ENCODE results near the gene DIDO1. TPM values are rescaled to one million over a fixed set of nuclear protein-coding genes. Genes with fewer than 3 reads are reported as not detected.

Gene DIDO1
- total and polyA plus RNA-seq, 2 of the 4 experiments (the other 2 are of a cell fraction) = 21.8 to 28.1 TPM

DNA sequence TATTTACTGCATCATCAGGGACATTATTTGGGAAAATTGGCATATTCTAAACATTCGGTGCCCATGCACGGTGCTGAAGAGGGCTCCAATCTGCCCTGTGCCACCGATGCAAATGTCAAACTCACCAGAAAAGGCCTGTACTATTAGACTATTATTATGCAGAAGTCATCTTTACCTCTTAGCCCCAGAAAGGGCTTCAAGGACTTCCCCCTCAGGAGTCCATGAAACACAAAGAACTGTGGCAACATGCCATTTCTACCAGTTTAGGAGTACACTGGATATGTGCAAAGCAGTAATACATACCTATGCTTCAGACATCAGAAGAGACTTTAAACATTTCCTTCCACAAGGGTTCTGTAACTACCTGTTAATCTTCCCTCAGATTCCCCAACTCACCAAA is 8.6 kb downstream of the DIDO1 start:
- ATAC-seq (ENCODE audit: low read depth) (no peak), DNase-seq (no peak)
- no peak overlapping the region for H3K56ac ChIP-seq (ENCODE audit: extremely low read depth, insufficient read depth, low read length)
- H3K79me1 ChIP-seq (ENCODE audit: low read depth in 1 of 2, low read length in 2 of 2) = peaks cover 0 to 81% of the 10 kb centered on the region in 2 experiments; a peak in 2 of 4 replicates
- intact Hi-C loops (cut with micrococcal nuclease) = loop anchor here (5.0 kb wide), 1 partner anchor 55 kb away; the partner anchor contains the start of gene TCFL5
- no peak overlapping the region for H4K8ac ChIP-seq (ENCODE audit: low read depth in 2 of 2, low read length in 2 of 2)
- H4K5ac ChIP-seq (ENCODE audit: low read depth, low read length) = no peak overlapping the region
- ChIA-PET POLR2A (ENCODE audit: unreplicated experiment) (no interaction called here), CTCF (interaction anchor here (4.3 kb wide), 1 partner anchor 10 kb away, joined by 12 read pairs; no protein-coding TSS in a partner anchor)
- no peak overlapping the region for H2AK5ac ChIP-seq (ENCODE audit: low read depth, low read length)
- no peak overlapping the region for H2BK20ac ChIP-seq (ENCODE audit: low read depth, low read length)
- dilution Hi-C loops (cut with HindIII; ENCODE audit: low sequenced_read_pairs, unreplicated experiment) = no loop called here
- H2BK5ac ChIP-seq (ENCODE audit: low read depth, low read length, poor library complexity, severe bottlenecking) = no peak overlapping the region
- no peak overlapping the region for H3K9ac ChIP-seq (ENCODE audit: low read depth, low read length)
- peaks cover 20% of the 10 kb centered on the region; the same call in 1 of the 2 replicates for H3K4me1 ChIP-seq (ENCODE audit: control insufficient read depth, insufficient read depth, low read length)
- H3K27me3 ChIP-seq (ENCODE audit: control insufficient read depth, insufficient read depth, low read length) = no peaks in the 10 kb centered on the region
- H4K91ac ChIP-seq (ENCODE audit: insufficient read depth, low read depth, low read length) = no peak overlapping the region
- TF ChIP-seq MXI1 (IDR thresholded peaks at IDR 0.05; ENCODE audit: borderline replicate concordance, low read depth, low read length) = no peak
- no peak for TF ChIP-seq SMC3 (IDR thresholded peaks at IDR 0.05; ENCODE audit: low read depth, low read length)
- TF ChIP-seq CEBPB (IDR thresholded peaks at IDR 0.05; ENCODE audit: low read depth, low read length) = no peak
- no peak for TF ChIP-seq MAZ (IDR thresholded peaks at IDR 0.05; ENCODE audit: borderline replicate concordance, low read depth, low read length)
- no peak for TF ChIP-seq BHLHE40 (IDR thresholded peaks at IDR 0.05; ENCODE audit: low read depth, low read length)
- TF ChIP-seq, protein P1, sequence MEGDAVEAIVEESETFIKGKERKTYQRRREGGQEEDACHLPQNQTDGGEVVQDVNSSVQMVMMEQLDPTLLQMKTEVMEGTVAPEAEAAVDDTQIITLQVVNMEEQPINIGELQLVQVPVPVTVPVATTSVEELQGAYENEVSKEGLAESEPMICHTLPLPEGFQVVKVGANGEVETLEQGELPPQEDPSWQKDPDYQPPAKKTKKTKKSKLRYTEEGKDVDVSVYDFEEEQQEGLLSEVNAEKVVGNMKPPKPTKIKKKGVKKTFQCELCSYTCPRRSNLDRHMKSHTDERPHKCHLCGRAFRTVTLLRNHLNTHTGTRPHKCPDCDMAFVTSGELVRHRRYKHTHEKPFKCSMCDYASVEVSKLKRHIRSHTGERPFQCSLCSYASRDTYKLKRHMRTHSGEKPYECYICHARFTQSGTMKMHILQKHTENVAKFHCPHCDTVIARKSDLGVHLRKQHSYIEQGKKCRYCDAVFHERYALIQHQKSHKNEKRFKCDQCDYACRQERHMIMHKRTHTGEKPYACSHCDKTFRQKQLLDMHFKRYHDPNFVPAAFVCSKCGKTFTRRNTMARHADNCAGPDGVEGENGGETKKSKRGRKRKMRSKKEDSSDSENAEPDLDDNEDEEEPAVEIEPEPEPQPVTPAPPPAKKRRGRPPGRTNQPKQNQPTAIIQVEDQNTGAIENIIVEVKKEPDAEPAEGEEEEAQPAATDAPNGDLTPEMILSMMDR (conservative IDR thresholded peaks at IDR 0.05; ENCODE audit: low read depth, low read length) = no peak
- no peak for TF ChIP-seq CHD1 (IDR thresholded peaks at IDR 0.05; ENCODE audit: low read depth, low read length)
- TF ChIP-seq NFE2L2 (IDR thresholded peaks at IDR 0.05; ENCODE audit: low read depth, low read length) = no peak
- no peak for TF ChIP-seq FOS (IDR thresholded peaks at IDR 0.05; ENCODE audit: low read depth, low read length)
- no peak for TF ChIP-seq RFX5 (IDR thresholded peaks at IDR 0.05; ENCODE audit: low read depth, low read length)
- TF ChIP-seq, protein P2, sequence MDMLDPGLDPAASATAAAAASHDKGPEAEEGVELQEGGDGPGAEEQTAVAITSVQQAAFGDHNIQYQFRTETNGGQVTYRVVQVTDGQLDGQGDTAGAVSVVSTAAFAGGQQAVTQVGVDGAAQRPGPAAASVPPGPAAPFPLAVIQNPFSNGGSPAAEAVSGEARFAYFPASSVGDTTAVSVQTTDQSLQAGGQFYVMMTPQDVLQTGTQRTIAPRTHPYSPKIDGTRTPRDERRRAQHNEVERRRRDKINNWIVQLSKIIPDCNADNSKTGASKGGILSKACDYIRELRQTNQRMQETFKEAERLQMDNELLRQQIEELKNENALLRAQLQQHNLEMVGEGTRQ (IDR thresholded peaks at IDR 0.05; ENCODE audit: low read depth, low read length) = no peak
- WGBS, 2 experiments (ENCODE audit: extremely low coverage in 2 of 2, insufficient read length in 1 of 2) = 82% methylated on average over 2 of the region's 3 CpGs; no CpG with 5 or more reads in 1 of the 2 experiments
- H4K20me1 ChIP-seq (ENCODE audit: insufficient read depth, low read length) = peaks cover 97% of the 10 kb centered on the region
- peaks cover 6% of the 10 kb centered on the region for H3K36me3 ChIP-seq (ENCODE audit: control insufficient read depth, insufficient read depth, low read length)
- no peak overlapping the region for H2AFZ ChIP-seq (replicated peaks; ENCODE audit: low read length, poor library complexity)
- no TSS peak for BruUV-seq (replicated peaks)
- no peak overlapping the region for H3K23ac ChIP-seq (ENCODE audit: low read depth, low read length)
- H2AK9ac ChIP-seq (replicated peaks; ENCODE audit: low read depth, low read length, poor library complexity) = no peak overlapping the region
- no peak overlapping the region for H3K14ac ChIP-seq (replicated peaks; ENCODE audit: low read depth, low read length)
- H3K9me3 ChIP-seq (ENCODE audit: control insufficient read depth, insufficient read depth, low read length) = no peaks in the 10 kb centered on the region
- no peak overlapping the region for H3K4ac ChIP-seq (ENCODE audit: low read depth, low read length)
- H3K27ac ChIP-seq (ENCODE audit: insufficient read depth, low read length) = no peak overlapping the region
- H3K4me3 ChIP-seq (ENCODE audit: insufficient read depth, low read depth, low read length) = no peak overlapping the region
- H2BK120ac ChIP-seq (ENCODE audit: low read depth, low read length) = no peak overlapping the region
- no peak overlapping the region for H3K4me2 ChIP-seq (ENCODE audit: low read depth, low read length)
- H3K9me1 ChIP-seq (ENCODE audit: insufficient read depth, low read length) = peaks cover 21% of the 10 kb centered on the region
- in situ Hi-C loops (cut with MboI; ENCODE audit: low sequenced_read_pairs) = no loop called here
- no peak overlapping the region for H2BK15ac ChIP-seq (ENCODE audit: low read depth, low read length)
- H3K18ac ChIP-seq (ENCODE audit: low read depth, low read length) = no peak overlapping the region

All from IMR-90 (cell line).